GM12878 (cell line): ENCODE results near the gene METRN. TPM values are rescaled to one million over a fixed set of nuclear protein-coding genes. Genes with fewer than 3 reads are reported as not detected.
A peak's percentile ranks its signal among the peaks of the same experiment; 100 is the strongest.

Source experiments
- CHD1 ChIP-seq: IDR thresholded peaks from 2 replicates; pipeline ENCODE4 v1.6.1; 2012; ENCODE audit warnings: low read depth, low read length, improper control_type of control experiment
- EGR1 ChIP-seq, 2 experiments: IDR thresholded peaks; 1 replicate in 1 of 2; 2 replicates in 1 of 2; pipeline ENCODE4 v1.6.1; 2011 to 2012; ENCODE audit warnings: low read depth in 2 of 2, low read length in 2 of 2, borderline replicate concordance in 1 of 2, mild to moderate bottlenecking in 1 of 2, moderate library complexity in 1 of 2
- FOXM1 ChIP-seq: IDR thresholded peaks from 2 replicates; pipeline ENCODE4 v1.6.1; 2012; ENCODE audit warnings: low read depth, mild to moderate bottlenecking, inconsistent platforms, low read length, moderate library complexity
- MYC ChIP-seq: IDR thresholded peaks from 2 replicates; pipeline ENCODE4 v1.6.1; 2011; ENCODE audit warnings: mild to moderate bottlenecking, low read length, moderate library complexity, inconsistent platforms; ENCODE audit not compliant: insufficient read depth, insufficient replicate concordance, insufficient read length, severe bottlenecking
- NR2F1 ChIP-seq: fragments of 450-650 bp; conservative IDR thresholded peaks from 2 replicates; pipeline ENCODE4 v1.6.1; 2017; ENCODE audit warnings: mild to moderate bottlenecking
- POLR2A ChIP-seq: IDR thresholded peaks from 2 replicates; pipeline ENCODE4 v1.6.1; 2011; ENCODE audit warnings: low read depth, mild to moderate bottlenecking, low read length
- POLR2AphosphoS2 ChIP-seq: IDR thresholded peaks from 2 replicates; pipeline ENCODE4 v1.6.1; 2011; ENCODE audit warnings: low read depth, mild to moderate bottlenecking, low read length, improper control_type of control experiment, moderate library complexity
- POLR2AphosphoS5 ChIP-seq: IDR thresholded peaks from 2 replicates; pipeline ENCODE4 v1.6.1; 2011; ENCODE audit warnings: mild to moderate bottlenecking, low read length, inconsistent platforms
- RFX5 ChIP-seq: IDR thresholded peaks from 2 replicates; pipeline ENCODE4 v1.6.1; 2011; ENCODE audit warnings: low read depth, low read length, improper control_type of control experiment
- SIX5 ChIP-seq: IDR thresholded peaks from 2 replicates; pipeline ENCODE4 v1.6.1; 2011; ENCODE audit warnings: mild to moderate bottlenecking, low read depth, low read length, moderate library complexity; ENCODE audit not compliant: severe bottlenecking
- polyA plus RNA-seq, 11 experiments: library from polyadenylated mRNA; depleted of rRNA in 4 of 11; unstranded in 6 of 11; stranded (reverse) in 5 of 11; fragments of >200 nt; fragmentation: Nextera tagmentation in 4 of 11; fragmentation: Illumina TruSeq in 1 of 11; extraction: Ambion mirVana in 4 of 11; extraction: Trizol in 1 of 11; gene quantifications; 1 replicate in 1 of 11; 2 replicates in 10 of 11; pipeline versions ENCODE4 v1.2.1 to v1.2.3, GENCODE V29; 2011 to 2016; ENCODE audit warnings: inconsistent platforms in 2 of 11, missing spikeins in 2 of 11, low read depth in 1 of 11
- total RNA-seq, 4 experiments: library from RNA; depleted of rRNA in 3 of 4; stranded (reverse); fragments of >200 nt in 3 of 4; fragmentation: Illumina TruSeq in 1 of 4; extraction: Trizol in 1 of 4; gene quantifications; 2 replicates each; pipeline versions ENCODE4 v1.2.1 to v1.2.3, GENCODE V29; 2013 to 2021
- TF ChIP-seq, protein P1 (sequence below): fragments of 450-650 bp; IDR thresholded peaks from 2 replicates; pipeline ENCODE4 v1.6.1; 2014; ENCODE audit warnings: mild to moderate bottlenecking

Gene METRN
- total and polyA plus RNA-seq, 10 of the 15 experiments (the other 5 are each of a cell fraction or from before 2014, with no cell fraction given), result 0.11 to 12.8 (median 1.1) TPM; not detected in 1

GRCh38 chr16:674968-675883 is 39.7 kb upstream of the METRN start, which contains the start of gene RHBDL1 (continued):
- TF ChIP-seq POLR2AphosphoS2 (peak; percentile 71; the same call in 1 of the 2 replicates), NR2F1 (no peak), FOXM1 (no peak), EGR1 (IDR thresholded peaks at IDR 0.05; ENCODE audit: borderline replicate concordance in 1 of 2, low read depth in 2 of 2, low read length in 2 of 2) (0 out of 3 replicates have a peak, but pooled peaks of 1 of the 2 experiments have one; percentile 7), RFX5 (no peak), MYC (no peak), CHD1 (no peak), POLR2A (peak; percentile 66), POLR2AphosphoS5 (peak; percentile 17; the same call in 1 of the 2 replicates), SIX5 (no peak)
- TF ChIP-seq, protein P1, sequence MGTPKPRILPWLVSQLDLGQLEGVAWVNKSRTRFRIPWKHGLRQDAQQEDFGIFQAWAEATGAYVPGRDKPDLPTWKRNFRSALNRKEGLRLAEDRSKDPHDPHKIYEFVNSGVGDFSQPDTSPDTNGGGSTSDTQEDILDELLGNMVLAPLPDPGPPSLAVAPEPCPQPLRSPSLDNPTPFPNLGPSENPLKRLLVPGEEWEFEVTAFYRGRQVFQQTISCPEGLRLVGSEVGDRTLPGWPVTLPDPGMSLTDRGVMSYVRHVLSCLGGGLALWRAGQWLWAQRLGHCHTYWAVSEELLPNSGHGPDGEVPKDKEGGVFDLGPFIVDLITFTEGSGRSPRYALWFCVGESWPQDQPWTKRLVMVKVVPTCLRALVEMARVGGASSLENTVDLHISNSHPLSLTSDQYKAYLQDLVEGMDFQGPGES, result no peak
- TF ChIP-seq, all 136 proteins: peak for 9
